A549 (cell line): ENCODE measurements around the gene AOAH.

ENCODE experiments used
- JUN ChIP-seq, 2 experiments: fragments of >200 bp; sonication (Bioruptor Twin); formaldehyde crosslinking; IDR thresholded peaks; 2 replicates in 1 of 2; 3 replicates in 1 of 2; pipeline ENCODE4 v1.6.1; 2016 to 2017
- ZSCAN20 ChIP-seq: fragments of 250-450 bp; sonication (Bioruptor Pico); IDR thresholded peaks from 2 replicates; pipeline ENCODE4 v1.8.0; 2022; ENCODE audit warnings: mild to moderate bottlenecking, moderate library complexity

DNA sequence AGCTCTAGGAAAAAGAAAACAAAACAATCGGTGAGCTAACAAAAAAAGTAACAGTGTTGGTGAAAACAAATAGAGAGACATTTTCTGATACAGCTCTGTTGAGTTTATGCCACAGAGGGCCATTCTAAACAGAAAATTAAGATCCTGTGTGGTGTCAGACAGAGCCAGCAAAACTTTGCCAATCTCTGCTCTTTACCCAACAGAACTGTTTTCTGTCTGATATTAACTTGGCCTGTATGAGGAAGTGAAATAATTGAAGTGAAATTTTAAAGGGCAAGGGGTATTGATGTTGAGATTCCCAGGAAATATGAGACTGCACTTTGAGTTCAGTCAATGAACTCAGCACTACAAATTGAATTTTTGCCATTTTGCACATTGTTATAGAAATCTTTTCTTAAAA, 101.0 kb downstream of the AOAH start:
- TF ChIP-seq ZSCAN20 (CRISPR knock-in tag) (no peak), JUN (IDR thresholded peaks at IDR 0.05) (no peak)
